ENCODE data around the gene CGREF1.

GRCh38 chr2:27094353-27094984, 24.5 kb downstream of the CGREF1 start:
- no peak for TF ChIP-seq CTCF (IDR thresholded peaks at IDR 0.05)
- no peak for TF ChIP-seq POLR2A (IDR thresholded peaks at IDR 0.05)
